Esophagus muscularis mucosa (tissue), 3 donors: ENCODE measurements around the gene LSM3.

Source experiments
- CTCF ChIP-seq, 3 experiments: fragments of 200-600 bp in 2 of 3; fragments of 450-650 bp in 1 of 3; sonication (generic) in 2 of 3; IDR thresholded peaks; one replicate each; pipeline ENCODE4 v1.5.1; 2017 to 2019; ENCODE audit warnings: antibody characterized with exemption in 3 of 3, mild to moderate bottlenecking in 2 of 3, moderate library complexity in 1 of 3
- POLR2A ChIP-seq: fragments of 450-650 bp; IDR thresholded peaks from one replicate; pipeline ENCODE4 v1.6.1; 2017; ENCODE audit warnings: antibody characterized with exemption, moderate library complexity, mild to moderate bottlenecking, low read depth
- POLR2AphosphoS5 ChIP-seq, 2 donors: sonication (generic); formaldehyde crosslinking; IDR thresholded peaks; one replicate each; pipeline ENCODE4 v1.6.1; 2017; ENCODE audit warnings: antibody characterized with exemption in 2 of 2

- TF ChIP-seq CTCF (IDR thresholded peaks at IDR 0.05) (no peak), POLR2A (no peak), POLR2AphosphoS5 (IDR thresholded peaks at IDR 0.05) (no peak)
Measured at GRCh38 chr3:14150078-14150477, 28.5 kb upstream of the LSM3 start.
